NT2/D1 (cell line): ENCODE measurements around the gene JPT1.
"Not testable (repeated sequence)": the region's sequence is repeated elsewhere in the genome, so short reads cannot be mapped to it uniquely, and the experiment has no call there.

Experiments
- YY1 ChIP-seq: IDR thresholded peaks from 2 replicates; pipeline ENCODE4 v1.6.1; 2011; ENCODE audit not compliant: insufficient read length, insufficient read depth
- ZNF274 ChIP-seq: IDR thresholded peaks from 2 replicates; pipeline ENCODE4 v1.6.1; 2011; ENCODE audit warnings: mild to moderate bottlenecking, low read depth, low read length

DNA sequence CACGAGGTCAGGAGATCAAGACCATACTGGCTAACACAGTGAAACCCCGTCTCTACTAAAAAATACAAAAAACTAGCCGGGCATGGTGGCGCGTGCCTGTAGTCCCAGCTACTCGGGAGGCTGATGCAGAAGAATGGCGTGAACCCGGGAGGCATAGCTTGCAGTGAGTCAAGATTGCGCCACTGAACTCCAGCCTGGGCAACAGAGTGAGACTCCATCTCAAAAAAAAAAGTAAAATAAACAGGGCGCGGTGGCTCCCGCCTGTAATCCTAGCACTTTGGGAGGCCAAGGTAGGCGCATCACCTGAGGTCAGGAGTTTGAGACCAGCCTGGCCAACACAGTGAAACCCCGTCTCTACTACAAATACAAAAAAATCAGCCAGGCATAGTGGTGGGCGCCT is 10.3 kb upstream of the JPT1 start:
- not testable (repeated sequence) for TF ChIP-seq ZNF274, YY1
